Stimulated activated memory B cell treated with anti-CD40 and anti-IgM and Interleukin-4, amounts not matched to agents 10 μg/mL and 1 μg/mL and 100 μg/mL, for 72 hours (primary cell): Measurements from ENCODE around the gene CYGB.
"Not testable (repeated sequence)": the region's sequence is repeated elsewhere in the genome, so short reads cannot be mapped to it uniquely, and the experiment has no call there.

Experiments
- ATAC-seq: fragments of 150-1000 bp; cut with Tn5 transposase; 2 replicates; pipeline ENCODE4 v1.10.0; 2021
- H3K27ac Mint-ChIP-seq: one replicate; pipeline ENCODE4 v1.8.0; 2022; ENCODE audit warnings: mild to moderate bottlenecking, mixed read lengths
- H3K27me3 Mint-ChIP-seq: one replicate; pipeline ENCODE4 v1.8.0; 2022; ENCODE audit warnings: mixed read lengths
- H3K36me3 Mint-ChIP-seq: one replicate; pipeline ENCODE4 v1.8.0; 2022; ENCODE audit warnings: mixed read lengths
- H3K4me1 Mint-ChIP-seq: one replicate; pipeline ENCODE4 v1.8.0; 2022; ENCODE audit warnings: mixed read lengths
- H3K4me3 Mint-ChIP-seq: one replicate; pipeline ENCODE4 v1.8.0; 2022; ENCODE audit warnings: mild to moderate bottlenecking, moderate library complexity, mixed read lengths
- H3K9me3 Mint-ChIP-seq: one replicate; pipeline ENCODE4 v1.8.0; 2022; ENCODE audit warnings: mixed read lengths

The CYGB gene

GRCh38 chr17:76528156-76528527 is 9.4 kb downstream of the CYGB start:
- Mint-ChIP-seq H3K27me3 (peaks cover 3% of the 10 kb centered on the region), H3K4me1 (peaks cover 69% of the 10 kb centered on the region), H3K36me3 (no peaks in the 10 kb centered on the region), H3K9me3 (no peaks in the 10 kb centered on the region), H3K4me3 (peak overlapping the region; percentile 68), H3K27ac (peak overlapping the region; percentile 98)
- peak; percentile 79 for ATAC-seq

- H3K9me3 Mint-ChIP-seq, result no peaks in the 10 kb centered on the region
- peak overlapping the region; percentile 98 for H3K27ac Mint-ChIP-seq
- peak overlapping the region; percentile 68 for H3K4me3 Mint-ChIP-seq
- H3K27me3 Mint-ChIP-seq, result peaks cover 8% of the 10 kb centered on the region
- no peaks in the 10 kb centered on the region for H3K36me3 Mint-ChIP-seq
- peaks cover 74% of the 10 kb centered on the region for H3K4me1 Mint-ChIP-seq
- peak; percentile 84 for ATAC-seq
Measured at GRCh38 chr17:76527430-76528111, 9.9 kb downstream of the CYGB start.

- peak overlapping the region; percentile 98 for H3K27ac Mint-ChIP-seq
- peaks cover 71% of the 10 kb centered on the region for H3K4me1 Mint-ChIP-seq
- not testable (repeated sequence) for ATAC-seq, H3K9me3 Mint-ChIP-seq, H3K36me3 Mint-ChIP-seq
- H3K4me3 Mint-ChIP-seq, result peak overlapping the region; percentile 68
- peaks cover 12% of the 10 kb centered on the region for H3K27me3 Mint-ChIP-seq
Measured at GRCh38 chr17:76527016-76527415, 10.5 kb downstream of the CYGB start.

GRCh38 chr17:76525513-76525833 is 12.0 kb downstream of the CYGB start:
- H3K4me1 Mint-ChIP-seq, result peaks cover 62% of the 10 kb centered on the region
- H3K9me3 Mint-ChIP-seq, ATAC-seq, H3K36me3 Mint-ChIP-seq, H3K4me3 Mint-ChIP-seq: not testable (repeated sequence)
- H3K27ac Mint-ChIP-seq, result peak overlapping the region; percentile 69
- H3K27me3 Mint-ChIP-seq, result peaks cover 27% of the 10 kb centered on the region

GRCh38 chr17:76524598-76525512 is 12.7 kb downstream of the CYGB start:
- H3K27me3 Mint-ChIP-seq, result peaks cover 34% of the 10 kb centered on the region
- peaks cover 56% of the 10 kb centered on the region for H3K4me1 Mint-ChIP-seq
- peak overlapping the region; percentile 69 for H3K27ac Mint-ChIP-seq
- no peak for ATAC-seq
- no peak overlapping the region for H3K4me3 Mint-ChIP-seq
- no peaks in the 10 kb centered on the region for H3K9me3 Mint-ChIP-seq
- H3K36me3 Mint-ChIP-seq, result no peaks in the 10 kb centered on the region

GRCh38 chr17:76523084-76524037 is 14.1 kb downstream of the CYGB start:
- no peaks in the 10 kb centered on the region for H3K9me3 Mint-ChIP-seq
- peaks cover 41% of the 10 kb centered on the region for H3K4me1 Mint-ChIP-seq
- peak; percentile 67 for ATAC-seq
- H3K36me3 Mint-ChIP-seq, result no peaks in the 10 kb centered on the region
- peak overlapping the region; percentile 74 for H3K27ac Mint-ChIP-seq
- H3K4me3 Mint-ChIP-seq, result no peak overlapping the region
- peaks cover 43% of the 10 kb centered on the region for H3K27me3 Mint-ChIP-seq

GRCh38 chr17:76521683-76522082 is 15.8 kb downstream of the CYGB start:
- H3K4me1 Mint-ChIP-seq, result peaks cover 27% of the 10 kb centered on the region
- not testable (repeated sequence) for H3K9me3 Mint-ChIP-seq, H3K27ac Mint-ChIP-seq, ATAC-seq, H3K4me3 Mint-ChIP-seq, H3K36me3 Mint-ChIP-seq
- H3K27me3 Mint-ChIP-seq, result peaks cover 43% of the 10 kb centered on the region

GRCh38 chr17:76521262-76521661 is 16.2 kb downstream of the CYGB start:
- peaks cover 30% of the 10 kb centered on the region for H3K4me1 Mint-ChIP-seq

GRCh38 chr17:76519048-76519966 is 18.2 kb downstream of the CYGB start:
- H3K36me3 Mint-ChIP-seq, result no peaks in the 10 kb centered on the region
- H3K4me1 Mint-ChIP-seq, result peaks cover 36% of the 10 kb centered on the region
- H3K4me3 Mint-ChIP-seq, result no peak overlapping the region
- H3K27me3 Mint-ChIP-seq, result peaks cover 43% of the 10 kb centered on the region
- no peaks in the 10 kb centered on the region for H3K9me3 Mint-ChIP-seq
- peak overlapping the region; percentile 86 for H3K27ac Mint-ChIP-seq
- ATAC-seq, result no peak

More at GRCh38 chr17:76521262-76521661, 16.2 kb downstream of the CYGB start:
- Mint-ChIP-seq H3K36me3 (no peaks in the 10 kb centered on the region), H3K27ac (peak overlapping the region; percentile 86), H3K4me3 (no peak overlapping the region), H3K9me3 (no peaks in the 10 kb centered on the region), H3K27me3 (peaks cover 43% of the 10 kb centered on the region)
- no peak for ATAC-seq

- H3K36me3 Mint-ChIP-seq, result no peaks in the 10 kb centered on the region
- no peak for ATAC-seq
- H3K4me1 Mint-ChIP-seq, result peaks cover 19% of the 10 kb centered on the region
- no peaks in the 10 kb centered on the region for H3K9me3 Mint-ChIP-seq
- H3K27ac Mint-ChIP-seq, result peak overlapping the region; percentile 38
- H3K27me3 Mint-ChIP-seq, result peaks cover 35% of the 10 kb centered on the region
- no peak overlapping the region for H3K4me3 Mint-ChIP-seq
Measured at GRCh38 chr17:76517638-76518038, 19.9 kb downstream of the CYGB start.

- H3K36me3 Mint-ChIP-seq, result no peaks in the 10 kb centered on the region
- peak overlapping the region; percentile 84 for H3K27ac Mint-ChIP-seq
- peaks cover 19% of the 10 kb centered on the region for H3K4me1 Mint-ChIP-seq
- H3K4me3 Mint-ChIP-seq, result peak overlapping the region; percentile 57
- ATAC-seq, result peak; percentile 90
- H3K27me3 Mint-ChIP-seq, result peaks cover 15% of the 10 kb centered on the region
- no peaks in the 10 kb centered on the region for H3K9me3 Mint-ChIP-seq
Measured at GRCh38 chr17:76515274-76515949, 22.1 kb downstream of the CYGB start.

- H3K27me3 Mint-ChIP-seq, H3K4me3 Mint-ChIP-seq, H3K36me3 Mint-ChIP-seq, ATAC-seq, H3K9me3 Mint-ChIP-seq: not testable (repeated sequence)
- Mint-ChIP-seq H3K27ac (peak overlapping the region; percentile 84), H3K4me1 (peaks cover 19% of the 10 kb centered on the region)
Measured at GRCh38 chr17:76514355-76514754, 23.2 kb downstream of the CYGB start.

GRCh38 chr17:76513306-76513692 is 24.2 kb downstream of the CYGB start:
- no peak overlapping the region for H3K4me3 Mint-ChIP-seq
- peak overlapping the region; percentile 58 for H3K27ac Mint-ChIP-seq
- H3K9me3 Mint-ChIP-seq, result no peaks in the 10 kb centered on the region
- H3K36me3 Mint-ChIP-seq, result no peaks in the 10 kb centered on the region
- peaks cover 19% of the 10 kb centered on the region for H3K4me1 Mint-ChIP-seq
- ATAC-seq, result no peak
- H3K27me3 Mint-ChIP-seq, result peaks cover 8% of the 10 kb centered on the region
